Measurements from ENCODE around the gene PIP5KL1. TPM values are rescaled to one million over a fixed set of nuclear protein-coding genes. Genes with fewer than 3 reads are reported as not detected.

PIP5KL1 gene
- polyA plus RNA-seq, 5 donors, result 2.6 to 5.9 (median 3.4) TPM

DNA sequence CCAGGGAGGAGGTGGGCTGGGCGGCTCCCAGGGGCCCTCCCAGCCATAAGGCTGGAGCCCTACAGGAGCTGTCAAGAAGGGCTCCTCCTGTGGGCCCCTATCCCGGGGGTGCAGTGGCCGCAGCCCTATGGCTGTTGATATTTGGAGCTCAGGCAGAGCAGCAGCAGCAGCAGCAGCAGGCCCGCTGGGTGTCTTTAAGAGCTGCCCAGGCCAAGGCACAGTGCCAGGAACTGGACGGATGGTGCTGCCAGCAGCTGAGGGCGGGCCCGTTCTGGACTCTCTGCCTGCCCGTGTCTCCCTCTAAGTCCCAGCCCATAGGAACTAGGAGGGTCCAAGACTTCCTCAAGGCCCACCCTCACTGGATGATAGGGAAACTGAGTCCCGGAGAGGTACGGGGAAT lies 56.7 kb downstream of the PIP5KL1 start:
- no peak for DNase-seq

DNA sequence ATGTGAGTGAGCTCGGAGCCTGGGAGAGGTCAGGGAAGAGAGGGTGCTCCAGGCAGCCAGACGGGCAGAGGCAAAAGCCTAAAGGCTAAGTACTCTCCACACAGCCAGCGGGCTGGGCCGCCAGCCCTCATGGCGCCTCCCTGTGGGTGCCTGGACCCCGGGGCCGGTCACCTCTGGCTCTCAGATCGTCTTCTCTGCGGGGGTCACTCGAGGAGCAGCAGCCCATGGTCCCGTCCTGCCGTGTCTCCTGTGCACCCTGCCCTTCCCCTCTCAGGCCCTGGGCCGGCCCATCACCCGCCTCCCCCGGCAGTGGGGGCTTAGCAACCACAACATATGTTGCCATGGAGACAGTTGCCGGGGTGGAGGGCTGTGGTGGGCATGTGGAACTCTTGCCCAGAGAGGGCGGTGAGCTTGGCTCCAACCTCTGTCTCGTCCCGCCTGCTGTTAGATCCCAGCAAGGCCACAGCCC lies 57.3 kb downstream of the PIP5KL1 start:
- DNase-seq, result no peak

DNA sequence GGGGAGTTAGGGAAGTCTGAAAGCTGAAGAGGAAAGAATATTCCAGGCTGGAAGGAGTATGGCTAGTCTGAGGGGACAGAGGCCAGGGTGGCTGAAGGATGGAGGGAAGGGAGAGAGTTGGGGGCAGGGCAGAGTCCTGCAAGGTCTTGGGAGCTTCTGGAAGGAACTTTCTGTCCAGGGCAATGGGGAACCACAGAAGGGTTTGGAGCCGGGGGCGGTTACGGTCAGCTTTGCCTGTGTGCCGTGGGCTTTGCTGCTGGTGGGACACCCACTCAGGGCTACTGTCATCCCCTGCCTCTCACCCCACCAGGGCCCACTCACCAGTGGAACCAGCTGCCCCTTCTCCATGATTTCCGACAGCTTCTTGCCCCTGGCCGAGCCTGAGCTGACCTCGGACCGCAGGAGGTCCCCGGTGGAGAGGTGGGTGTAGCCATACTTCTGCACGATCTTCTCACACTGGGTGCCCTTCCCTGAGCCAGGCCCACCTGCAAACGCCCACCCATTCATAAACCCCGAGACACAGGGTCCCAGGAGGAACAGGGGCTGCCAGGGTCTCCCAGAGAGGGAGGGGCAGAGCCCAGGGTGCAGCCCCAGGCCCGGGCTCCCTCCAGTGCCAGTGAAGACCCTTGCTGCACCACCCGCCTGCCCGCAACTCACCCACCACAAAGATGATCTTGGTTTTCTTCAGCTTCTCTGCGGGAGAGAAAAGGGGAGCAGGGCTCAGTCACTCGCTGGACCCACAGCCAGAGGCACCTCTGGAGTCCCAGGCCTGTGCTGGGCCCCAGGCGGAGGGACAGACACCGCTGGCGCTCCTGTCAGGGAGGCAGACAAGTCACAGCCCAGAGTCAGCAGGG lies 58.0 kb downstream of the PIP5KL1 start:
- DNase-seq, result no peak

DNA sequence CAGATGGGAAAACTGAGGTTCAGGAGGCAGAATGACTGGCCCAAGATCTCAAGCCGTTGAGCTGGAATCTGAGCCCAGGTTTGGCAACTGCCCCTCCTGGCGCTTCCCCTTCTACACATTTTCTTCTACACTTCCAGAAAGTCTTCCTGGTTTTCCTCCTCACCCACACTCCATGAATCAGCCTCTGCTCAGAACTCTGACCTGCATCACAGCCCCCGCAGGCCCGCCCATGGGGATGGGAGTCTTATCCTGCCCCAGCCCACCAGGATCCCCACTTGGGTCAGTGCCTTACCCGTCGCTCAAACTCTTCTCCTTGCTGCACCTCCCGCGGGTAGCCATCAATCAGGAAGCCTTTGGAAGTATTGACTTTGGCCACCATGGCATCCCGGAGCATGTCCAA lies 59.0 kb downstream of the PIP5KL1 start:
- DNase-seq, result no peak

DNA sequence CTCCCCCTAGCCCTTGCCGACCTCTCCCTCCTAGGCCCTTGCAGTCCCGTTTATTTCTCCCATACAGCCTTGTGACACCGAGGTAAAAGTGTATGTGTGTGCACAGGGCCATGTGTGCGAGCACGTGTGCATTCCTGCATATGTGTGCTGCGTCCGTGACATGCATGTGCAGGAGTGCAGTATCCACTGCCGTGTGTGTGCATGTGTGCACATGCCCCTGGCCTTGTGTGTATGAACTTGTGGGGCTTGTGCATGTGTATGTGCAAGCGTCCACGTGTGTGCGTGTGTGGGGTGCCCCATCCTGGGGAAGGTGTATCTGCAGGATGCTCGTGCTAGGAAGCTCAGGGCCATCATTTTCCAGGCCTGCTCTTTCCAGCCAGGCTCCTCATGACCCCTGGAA lies 59.7 kb downstream of the PIP5KL1 start:
- DNase-seq, result no peak

Other genes with a start within 250 kb of the PIP5KL1 start
- gene CFAP157, start 223.8 kb downstream of the PIP5KL1 start, polyA plus RNA-seq (ENCODE audit: insufficient read depth in 1 of 5, insufficient read length in 5 of 5, low replicate concordance in 1 of 5), result 10 to 100 TPM in 2 of 5 donors, 1 to 10 TPM in 3; 2.6 to 13.3 (median 9.7) TPM
- 10 to 100 TPM in 1 of 5 donors, 1 to 10 TPM in 4; 4.0 to 11.5 (median 5.6) TPM for gene PTRH1, start 215.1 kb downstream of the PIP5KL1 start, polyA plus RNA-seq (ENCODE audit: insufficient read depth in 1 of 5, insufficient read length in 5 of 5, low replicate concordance in 1 of 5)
- 1 to 10 TPM in 2 of 5 donors, under 1 TPM in 3; 0.50 to 1.4 (median 0.82) TPM for gene TTC16, start 214.7 kb downstream of the PIP5KL1 start, polyA plus RNA-seq (ENCODE audit: insufficient read depth in 1 of 5, insufficient read length in 5 of 5, low replicate concordance in 1 of 5)
- 10 to 100 TPM; 11.1 to 17.7 (median 12.2) TPM for gene TOR2A, start 195.5 kb downstream of the PIP5KL1 start, polyA plus RNA-seq (ENCODE audit: insufficient read depth in 1 of 5, insufficient read length in 5 of 5, low replicate concordance in 1 of 5)
- gene SH2D3C, start 152.1 kb downstream of the PIP5KL1 start, polyA plus RNA-seq (ENCODE audit: insufficient read depth in 1 of 5, insufficient read length in 5 of 5, low replicate concordance in 1 of 5), result 10 to 100 TPM; 22.1 to 41.9 (median 27.5) TPM
- gene CDK9, start 144.7 kb downstream of the PIP5KL1 start, polyA plus RNA-seq (ENCODE audit: insufficient read depth in 1 of 5, insufficient read length in 5 of 5, low replicate concordance in 1 of 5), result 10 to 100 TPM; 47.8 to 70.4 (median 62.3) TPM
- gene FPGS, start 127.9 kb downstream of the PIP5KL1 start, polyA plus RNA-seq (ENCODE audit: insufficient read depth in 1 of 5, insufficient read length in 5 of 5, low replicate concordance in 1 of 5), result 10 to 100 TPM; 32.2 to 58.3 (median 44.3) TPM
- 100 to 1,000 TPM in 2 of 5 donors, 10 to 100 TPM in 3; 61.2 to 124 (median 74.6) TPM for gene ENG, start 76.1 kb downstream of the PIP5KL1 start, polyA plus RNA-seq (ENCODE audit: insufficient read depth in 1 of 5, insufficient read length in 5 of 5, low replicate concordance in 1 of 5)
- 100 to 1,000 TPM in 1 of 5 donors, 10 to 100 TPM in 4; 40.3 to 158 (median 59.3) TPM for gene AK1, start 53.1 kb downstream of the PIP5KL1 start, polyA plus RNA-seq (ENCODE audit: insufficient read depth in 1 of 5, insufficient read length in 5 of 5, low replicate concordance in 1 of 5)
- 10 to 100 TPM; 37.8 to 62.9 (median 47.2) TPM for gene ST6GALNAC6, start 31.2 kb downstream of the PIP5KL1 start, polyA plus RNA-seq (ENCODE audit: insufficient read depth in 1 of 5, insufficient read length in 5 of 5, low replicate concordance in 1 of 5)
- gene ST6GALNAC4, start 13.7 kb downstream of the PIP5KL1 start, polyA plus RNA-seq (ENCODE audit: insufficient read depth in 1 of 5, insufficient read length in 5 of 5, low replicate concordance in 1 of 5), result 10 to 100 TPM; 16.4 to 40.5 (median 25.1) TPM
- 10 to 100 TPM; 31.8 to 43.4 (median 36.9) TPM for gene DPM2, start 7.1 kb upstream of the PIP5KL1 start, polyA plus RNA-seq (ENCODE audit: insufficient read depth in 1 of 5, insufficient read length in 5 of 5, low replicate concordance in 1 of 5)
- 10 to 100 TPM; 24.7 to 44.2 (median 39.1) TPM for gene EEIG1, start 50.2 kb upstream of the PIP5KL1 start, polyA plus RNA-seq (ENCODE audit: insufficient read depth in 1 of 5, insufficient read length in 5 of 5, low replicate concordance in 1 of 5)
- 10 to 100 TPM in 2 of 5 donors, 1 to 10 TPM in 3; 8.0 to 12.6 (median 8.9) TPM for gene NAIF1, start 136.5 kb upstream of the PIP5KL1 start, polyA plus RNA-seq (ENCODE audit: insufficient read depth in 1 of 5, insufficient read length in 5 of 5, low replicate concordance in 1 of 5)
- 10 to 100 TPM; 12.8 to 16.1 (median 13.1) TPM for gene SLC25A25, start 137.5 kb upstream of the PIP5KL1 start, polyA plus RNA-seq (ENCODE audit: insufficient read depth in 1 of 5, insufficient read length in 5 of 5, low replicate concordance in 1 of 5)
- 10 to 100 TPM; 25.9 to 50.8 (median 31.5) TPM for gene PTGES2, start 197.0 kb upstream of the PIP5KL1 start, polyA plus RNA-seq (ENCODE audit: insufficient read depth in 1 of 5, insufficient read length in 5 of 5, low replicate concordance in 1 of 5)
- gene LCN2, start 218.7 kb upstream of the PIP5KL1 start, polyA plus RNA-seq (ENCODE audit: insufficient read depth in 1 of 5, insufficient read length in 5 of 5, low replicate concordance in 1 of 5), result 1 to 10 TPM; 1.2 to 1.9 (median 1.5) TPM
- gene BBLN, start 229.5 kb upstream of the PIP5KL1 start, polyA plus RNA-seq (ENCODE audit: insufficient read depth in 1 of 5, insufficient read length in 5 of 5, low replicate concordance in 1 of 5), result 10 to 100 TPM; 22.0 to 60.2 (median 33.4) TPM

All from right lung (tissue), 5 donors.